GM21737 (cell line): ENCODE results near the gene E2F2.
A peak's percentile ranks its signal among the peaks of the same experiment; 100 is the strongest.
"Not testable (repeated sequence)": the region's sequence is repeated elsewhere in the genome, so short reads cannot be mapped to it uniquely, and the experiment has no call there.

Source experiments
- ATAC-seq: cut with Tn5 transposase; IDR thresholded peaks from one replicate; pipeline ENCODE4 v1.9.1; 2021; ENCODE audit warnings: mild to moderate bottlenecking, moderate library complexity; ENCODE audit not compliant: unreplicated experiment

The E2F2 gene

GRCh38 chr1:23548704-23549143 is 17.7 kb upstream of the E2F2 start:
- no peak for ATAC-seq

GRCh38 chr1:23546897-23547584 is 16.0 kb upstream of the E2F2 start:
- no peak for ATAC-seq

GRCh38 chr1:23545851-23546250 is 14.8 kb upstream of the E2F2 start:
- no peak for ATAC-seq

- ATAC-seq = no peak
Observed at GRCh38 chr1:23544444-23545389, 13.7 kb upstream of the E2F2 start.

- ATAC-seq = no peak
Observed at GRCh38 chr1:23543707-23544443, 12.8 kb upstream of the E2F2 start.

- not testable (repeated sequence) for ATAC-seq
Observed at GRCh38 chr1:23542940-23543339, 11.9 kb upstream of the E2F2 start.

- peak; percentile 76 for ATAC-seq
Observed at GRCh38 chr1:23539698-23540266, 8.7 kb upstream of the E2F2 start.

- no peak for ATAC-seq
Observed at GRCh38 chr1:23537296-23537973, 6.4 kb upstream of the E2F2 start.

- ATAC-seq = no peak
Observed at GRCh38 chr1:23533246-23534023, 2.4 kb upstream of the E2F2 start.

GRCh38 chr1:23531562-23532094 is 595 bp upstream of the E2F2 start:
- no peak for ATAC-seq

- ATAC-seq = peak; percentile 8
Observed at GRCh38 chr1:23530087-23530746, 816 bp downstream of the E2F2 start.

GRCh38 chr1:23529146-23530086 is 1.6 kb downstream of the E2F2 start:
- ATAC-seq = no peak

GRCh38 chr1:23528250-23528978 is 2.6 kb downstream of the E2F2 start:
- peak; percentile 35 for ATAC-seq

GRCh38 chr1:23527900-23528249 is 3.2 kb downstream of the E2F2 start:
- ATAC-seq = no peak

GRCh38 chr1:23527366-23527765 is 3.7 kb downstream of the E2F2 start:
- ATAC-seq = no peak

GRCh38 chr1:23526329-23527041 is 4.5 kb downstream of the E2F2 start:
- ATAC-seq = no peak
